GM18873 (cell line): Measurements from ENCODE around the gene SNAP91.
"Not testable (repeated sequence)": the region's sequence is repeated elsewhere in the genome, so short reads cannot be mapped to it uniquely, and the experiment has no call there.

Source experiments
- ATAC-seq: cut with Tn5 transposase; IDR thresholded peaks from one replicate; pipeline ENCODE4 v1.9.1; 2021; ENCODE audit warnings: mild to moderate bottlenecking, moderate library complexity, moderate number of reproducible peaks; ENCODE audit not compliant: unreplicated experiment, low FRiP score

The SNAP91 gene

DNA sequence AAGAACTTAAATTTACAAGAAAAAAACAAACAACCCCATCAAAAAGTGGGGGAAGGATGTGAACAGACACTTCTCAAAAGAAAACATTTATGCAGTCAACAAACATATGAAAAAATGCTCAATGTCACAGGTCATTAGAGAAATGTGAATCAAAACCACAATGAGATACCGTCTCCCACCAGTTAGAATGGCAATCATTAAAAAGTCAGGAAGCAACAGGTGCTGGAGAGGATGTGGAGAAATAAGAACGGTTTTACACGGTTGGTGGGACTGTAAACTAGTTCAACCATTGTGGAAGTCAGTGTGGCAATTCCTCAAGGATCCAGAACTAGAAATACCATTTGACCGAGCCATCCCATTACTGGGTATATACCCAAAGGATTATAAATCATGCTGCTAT lies 157.2 kb downstream of the SNAP91 start:
- ATAC-seq: not testable (repeated sequence)

DNA sequence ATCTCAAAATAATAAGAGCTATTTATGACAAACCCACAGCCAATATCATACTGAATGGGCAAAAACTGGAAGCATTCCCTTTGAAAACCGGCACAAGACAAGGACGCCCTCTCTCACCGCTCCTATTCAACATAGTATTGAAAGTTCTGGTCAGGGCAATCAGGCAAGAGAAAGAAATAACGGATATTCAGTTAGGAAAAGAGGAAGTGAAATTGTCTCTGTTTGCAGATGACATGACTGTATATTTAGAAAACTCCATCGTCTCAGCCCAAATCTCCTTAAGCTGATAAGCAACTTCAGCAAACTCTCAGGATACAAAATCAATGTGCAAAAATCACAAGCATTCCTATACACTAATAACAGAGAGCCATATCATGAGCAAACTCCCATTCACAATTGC lies 158.4 kb downstream of the SNAP91 start:
- not testable (repeated sequence) for ATAC-seq

DNA sequence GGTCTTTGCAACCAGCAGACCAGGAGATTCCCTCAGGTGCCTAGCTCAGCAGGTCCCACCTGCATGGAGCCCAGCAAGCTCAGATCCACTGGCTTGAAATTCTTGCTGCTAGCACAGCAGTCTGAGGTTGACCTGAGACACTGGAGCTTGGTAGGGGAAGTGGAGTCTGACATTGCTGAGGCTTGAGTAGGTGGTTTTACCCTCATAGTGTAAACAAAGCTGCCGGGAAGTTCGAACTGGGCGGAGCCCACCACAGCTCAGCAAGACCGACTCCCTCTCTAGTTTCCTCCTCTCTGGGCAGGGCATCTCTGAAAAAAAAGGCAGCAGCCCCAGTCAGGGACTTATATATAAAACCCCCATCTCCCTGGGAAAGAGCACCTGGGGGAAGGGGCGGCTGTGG lies 162.3 kb downstream of the SNAP91 start:
- no peak for ATAC-seq

DNA sequence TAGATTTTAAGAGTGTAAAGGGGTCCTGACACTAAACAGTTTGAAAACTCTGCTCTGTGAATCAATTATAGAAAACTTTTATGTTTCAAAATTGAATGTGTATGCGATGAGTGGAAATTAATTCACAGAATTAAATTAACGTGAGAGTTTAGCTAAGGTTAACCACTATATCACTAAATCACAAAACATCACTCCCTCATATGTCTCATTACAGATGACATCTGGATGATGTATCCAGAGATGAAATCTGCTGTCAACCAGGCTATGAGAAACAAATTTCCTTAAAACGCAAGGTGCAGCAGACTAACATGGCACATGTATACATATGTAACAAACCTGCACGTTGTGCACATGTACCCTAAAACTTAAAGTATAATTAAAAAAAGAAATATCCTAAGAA lies 169.2 kb downstream of the SNAP91 start:
- no peak for ATAC-seq

DNA sequence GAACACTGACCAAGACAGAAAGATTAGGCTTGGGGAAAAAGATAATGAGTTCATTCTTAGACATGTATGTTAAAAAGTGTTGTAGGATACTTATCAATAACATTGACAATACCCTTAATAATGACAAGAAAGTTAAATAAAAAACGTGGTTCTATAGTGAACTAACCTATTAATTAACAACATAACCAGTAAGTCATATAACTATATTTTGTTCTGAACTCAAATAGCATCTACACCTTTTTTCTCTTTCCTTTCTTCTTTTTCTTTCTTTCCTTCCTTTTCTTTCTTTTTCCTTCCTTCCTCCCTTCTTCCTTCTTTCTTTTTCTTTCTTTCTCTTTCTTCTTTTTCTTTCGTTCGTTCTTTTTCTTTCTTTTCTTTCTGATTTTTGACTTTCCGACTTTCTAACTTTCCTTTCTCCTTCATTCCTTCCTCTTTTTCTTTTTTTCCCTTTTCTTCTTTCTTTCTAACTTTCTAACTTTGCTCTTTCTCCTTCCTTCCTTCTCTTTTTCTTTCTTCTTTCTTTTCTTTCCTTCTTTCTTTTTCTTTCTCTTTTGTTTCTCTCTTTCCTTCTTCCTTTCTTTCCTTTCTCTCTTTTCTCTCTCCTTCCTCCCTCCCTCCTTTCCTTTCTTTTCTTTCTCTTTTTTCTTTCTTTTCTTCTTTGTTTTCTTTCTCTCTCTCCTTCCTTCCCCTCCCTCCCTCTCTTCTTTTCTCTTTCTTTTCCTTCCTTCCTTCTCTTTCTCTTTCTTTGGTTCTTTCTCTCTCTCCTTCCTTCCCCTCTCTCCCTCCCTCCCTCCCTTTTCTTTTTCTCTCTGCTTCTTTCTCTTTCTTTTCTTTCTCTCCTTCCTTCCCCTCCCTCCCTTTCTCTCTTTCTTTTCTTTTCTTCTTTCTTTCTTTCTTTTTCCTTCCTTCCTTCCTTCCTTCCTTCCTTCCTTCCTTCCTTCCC lies 172.0 kb downstream of the SNAP91 start:
- no peak for ATAC-seq

DNA sequence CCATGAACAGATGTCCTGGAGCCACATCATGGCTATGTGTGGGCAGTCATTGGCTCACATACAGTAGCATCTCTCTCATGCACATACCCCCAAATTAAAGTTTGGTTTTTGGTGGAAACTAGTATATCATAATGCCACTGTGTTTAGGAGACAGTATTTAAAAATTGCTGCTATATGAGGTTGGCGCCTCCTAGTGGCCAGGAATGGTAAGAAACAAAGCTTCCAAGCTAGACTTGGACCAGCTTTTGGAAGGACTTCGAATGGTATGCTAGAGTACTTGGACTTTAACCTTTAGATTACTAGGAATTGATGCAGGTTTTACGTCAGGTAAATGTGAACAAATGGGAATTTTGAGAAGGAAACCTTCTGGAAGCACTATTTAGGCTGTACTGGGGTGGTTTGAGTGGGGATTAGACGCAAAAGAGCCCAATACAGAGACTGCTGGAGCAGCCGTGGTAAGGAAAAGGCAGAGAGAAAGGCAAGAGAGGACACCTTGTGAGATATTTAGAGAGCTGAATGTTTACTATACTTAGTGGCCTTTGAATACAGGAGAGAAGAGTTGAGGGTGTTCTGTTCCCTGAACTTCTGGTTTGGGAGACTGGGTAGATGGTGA lies 172.8 kb downstream of the SNAP91 start:
- peak; percentile 60 for ATAC-seq

DNA sequence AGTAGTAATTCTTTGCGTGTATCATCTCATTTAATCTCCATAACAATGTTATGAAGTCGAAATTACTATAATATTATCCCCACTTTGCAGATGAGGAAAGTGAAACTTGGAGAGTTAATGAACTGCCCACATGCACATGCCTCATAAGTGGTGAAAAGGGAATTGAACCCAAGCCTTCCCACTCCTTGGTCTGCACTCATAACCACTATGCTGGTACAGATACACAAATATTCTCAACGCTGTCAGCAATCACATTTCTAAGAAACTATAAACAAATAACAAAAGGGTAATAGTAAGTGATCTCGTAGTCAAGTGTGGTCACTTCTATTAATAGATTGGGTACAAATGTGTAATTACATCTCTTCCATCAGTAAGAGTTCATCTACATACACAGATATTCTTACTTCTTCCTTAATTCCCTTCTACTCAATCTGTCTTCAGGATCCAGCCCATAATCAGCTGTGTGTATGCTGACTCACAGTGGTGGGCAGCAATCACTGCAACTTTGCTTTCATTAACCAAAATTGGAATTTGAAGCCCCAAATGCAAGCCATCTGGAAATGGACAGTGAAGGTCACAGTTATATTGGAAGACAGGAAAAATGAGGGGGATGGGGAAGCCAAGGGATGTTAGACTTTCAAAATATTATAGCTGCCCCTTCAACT lies 190.0 kb downstream of the SNAP91 start:
- ATAC-seq: no peak

DNA sequence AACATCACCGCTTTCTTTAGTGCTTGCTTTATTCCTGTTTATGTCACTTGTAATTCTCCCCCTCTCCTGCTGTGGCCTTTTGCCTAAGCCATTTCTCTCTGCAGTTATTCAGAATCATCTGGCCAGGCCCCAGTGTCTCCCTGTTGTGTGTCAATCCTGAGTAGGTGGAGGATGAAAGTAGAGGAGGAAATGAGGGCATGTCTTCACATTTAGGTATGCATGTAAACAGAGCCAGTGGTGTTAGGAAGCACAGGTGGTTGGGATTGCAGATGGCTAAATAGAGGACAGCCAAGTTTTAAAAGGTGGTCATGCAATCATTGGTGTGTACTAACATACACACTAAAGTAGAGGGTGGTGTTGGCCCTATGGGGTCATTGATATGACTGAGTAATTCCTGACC lies 191.4 kb downstream of the SNAP91 start:
- no peak for ATAC-seq

DNA sequence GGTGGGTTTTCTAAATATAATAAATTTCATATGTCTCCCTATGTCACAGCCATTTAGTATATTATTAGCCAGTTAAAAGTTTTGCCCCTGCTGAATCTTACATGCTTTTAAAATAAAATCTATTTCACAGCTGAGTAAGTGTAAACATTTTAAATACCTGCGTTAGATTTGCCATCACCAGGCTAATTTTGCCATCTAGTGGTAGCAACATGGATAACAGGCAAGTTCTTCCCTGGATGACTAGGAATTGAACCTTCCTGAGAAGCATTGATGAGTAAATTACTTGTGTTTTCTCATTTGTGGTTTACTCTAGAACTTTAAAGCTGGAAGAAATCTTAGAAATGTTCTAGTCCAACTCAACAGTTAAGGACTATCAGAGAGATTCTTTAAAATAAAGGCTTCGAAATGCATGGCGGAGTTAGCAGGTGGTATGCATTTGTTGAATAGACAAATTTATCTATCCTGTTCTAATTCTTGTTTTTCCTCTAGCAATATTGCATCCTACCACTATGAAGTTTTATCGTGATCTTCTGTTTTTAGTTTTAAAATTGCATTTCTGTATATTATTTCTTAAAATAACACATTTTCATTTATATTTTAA lies 193.9 kb downstream of the SNAP91 start:
- ATAC-seq: no peak

DNA sequence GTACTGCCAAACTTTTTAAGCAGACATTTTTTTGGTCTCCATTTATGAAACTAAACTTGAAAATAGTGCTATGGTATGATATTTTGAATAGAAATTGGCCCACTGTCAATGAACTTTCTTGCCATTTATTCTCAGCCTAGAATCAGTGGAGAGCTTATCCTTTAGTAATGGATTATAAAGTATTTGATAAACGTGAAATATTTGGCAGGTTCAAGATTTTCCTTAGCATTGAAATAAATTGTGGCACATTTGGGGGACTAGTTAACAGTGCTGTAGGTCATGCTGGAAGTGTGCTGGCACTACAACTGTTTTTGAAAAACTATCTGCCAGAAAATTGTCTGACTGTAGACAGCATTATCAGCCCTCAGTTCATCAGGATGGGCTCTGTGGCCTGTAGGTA lies 194.4 kb downstream of the SNAP91 start:
- ATAC-seq: no peak

DNA sequence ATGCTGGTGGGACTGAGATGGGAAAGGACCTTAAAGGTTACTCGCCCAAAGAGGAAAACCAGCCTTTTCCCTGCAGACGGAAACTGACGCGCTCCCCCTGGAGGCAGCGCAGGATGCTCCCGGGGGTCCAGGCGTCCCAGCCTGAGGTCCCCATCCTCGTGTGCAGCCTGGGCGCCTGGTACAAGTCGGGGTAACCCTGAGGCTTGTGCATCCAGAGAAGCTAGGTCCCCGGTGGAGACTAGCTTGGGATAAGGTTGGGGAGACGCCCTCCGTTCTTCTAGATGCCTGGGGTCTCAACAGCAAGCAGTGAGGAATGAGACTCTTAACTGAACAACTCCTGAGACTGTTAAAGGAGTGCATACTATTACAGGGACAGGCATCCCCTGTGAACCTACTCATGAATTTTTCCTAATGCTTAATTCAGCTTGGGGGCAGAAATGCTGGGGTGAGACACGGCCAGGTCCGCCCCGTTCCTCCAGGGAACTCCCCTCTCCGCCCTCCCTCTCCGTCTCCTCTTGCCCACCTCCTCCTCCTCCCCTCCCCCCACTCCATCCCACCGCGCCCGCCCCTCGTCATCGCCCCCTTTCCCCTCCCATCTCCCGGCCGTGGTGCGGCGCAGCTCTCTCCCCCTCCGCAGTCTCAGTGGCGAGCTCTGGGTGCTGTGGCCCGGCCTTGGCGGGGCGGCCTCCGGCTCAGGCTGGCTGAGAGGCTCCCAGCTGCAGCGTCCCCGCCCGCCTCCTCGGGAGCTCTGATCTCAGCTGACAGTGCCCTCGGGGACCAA lies 196.8 kb downstream of the SNAP91 start, which contains the start of gene PRSS35:
Gene PRSS35, plus strand, starts transcription at position 634 of the 781 bp plus-strand sequence. CDS start 10,908 bp downstream, outside the sequence.
- ATAC-seq: no peak

DNA sequence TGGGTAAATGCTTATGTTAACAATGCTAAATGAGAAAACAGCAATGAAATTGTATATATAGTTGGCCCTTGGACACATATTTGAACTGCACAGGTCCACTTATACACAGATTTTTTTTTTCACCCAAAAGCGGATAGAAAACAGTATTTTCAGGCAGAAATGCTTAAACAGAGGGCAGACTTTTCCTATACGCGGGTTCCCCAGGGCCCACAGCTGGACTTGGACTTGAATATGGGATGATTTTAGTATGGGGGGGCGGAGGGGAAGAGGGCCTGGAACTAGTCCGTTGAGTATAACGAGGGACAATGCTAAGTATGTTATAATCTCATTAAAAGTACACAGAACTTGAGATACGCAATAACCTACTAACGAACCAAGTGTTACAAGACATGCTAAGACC lies 197.6 kb downstream of the SNAP91 start:
- no peak for ATAC-seq

DNA sequence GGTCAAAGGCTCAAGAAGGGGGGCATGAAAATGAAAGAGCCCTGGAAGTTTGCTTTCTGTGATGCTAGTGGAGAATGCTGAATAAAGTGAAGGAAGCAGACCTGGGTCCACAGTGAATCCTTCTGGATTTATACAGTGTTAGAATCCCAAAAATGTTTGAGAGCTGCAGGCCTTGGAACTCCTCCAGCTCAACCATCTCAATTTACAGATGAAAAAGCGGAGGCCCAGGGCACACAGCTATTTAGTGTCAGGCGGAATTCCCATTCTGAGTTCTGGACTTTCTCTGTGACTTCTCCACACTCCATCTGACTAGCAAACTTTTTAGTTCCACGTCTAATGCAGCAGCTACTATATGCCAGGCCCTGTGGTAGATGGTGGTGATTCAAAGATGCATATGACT lies 198.1 kb downstream of the SNAP91 start:
- ATAC-seq: no peak

DNA sequence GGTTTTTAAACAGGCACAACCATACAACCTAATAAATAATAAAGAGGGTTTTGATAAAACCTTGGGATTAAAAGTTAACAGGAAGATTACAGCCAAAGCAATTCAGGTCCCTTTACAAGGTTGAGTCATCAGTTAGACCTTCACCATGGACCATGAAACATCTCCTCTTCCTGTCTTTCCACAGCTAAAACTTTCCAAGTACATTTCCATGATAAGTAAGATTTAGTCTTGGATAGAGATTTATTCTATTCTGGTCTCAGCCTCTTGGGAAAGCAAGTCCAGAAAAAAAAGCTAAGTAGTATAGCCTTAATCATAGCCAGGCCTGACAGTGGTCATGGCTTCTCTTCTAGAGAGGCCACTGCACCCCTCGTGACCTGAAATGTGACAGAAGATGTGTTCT lies 199.5 kb downstream of the SNAP91 start:
- no peak for ATAC-seq

DNA sequence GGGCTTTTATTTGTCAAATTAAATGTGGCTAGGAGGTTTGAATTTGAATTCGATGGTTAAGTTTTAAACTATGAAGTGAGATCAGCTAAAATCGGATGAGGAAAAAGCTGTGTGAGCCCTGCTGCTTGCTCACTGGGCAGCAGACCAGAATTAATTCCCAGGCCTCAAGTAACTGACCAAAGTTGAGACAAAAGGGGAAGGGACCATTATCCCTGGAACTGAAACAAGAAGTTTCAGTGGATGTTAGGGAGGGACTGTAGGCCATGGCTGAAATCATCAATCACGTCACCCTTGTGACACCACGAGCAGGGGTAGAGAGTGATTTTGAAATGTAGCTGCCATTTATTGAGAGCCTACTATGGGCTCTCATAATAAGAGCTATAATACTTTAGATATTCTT lies 203.5 kb downstream of the SNAP91 start:
- ATAC-seq: no peak
